DOHH2 (cell line): ENCODE measurements around the gene DUSP16.

Experiments used
- H3F3A ChIP-seq: fragments of 200-600 bp; sonication (generic), shearing (Covaris generic); 2 replicates; pipeline ENCODE4 v1.6.0; 2016; ENCODE audit warnings: antibody characterized with exemption, mild to moderate bottlenecking; ENCODE audit not compliant: control insufficient read depth, insufficient read depth
- H3K27ac ChIP-seq: fragments of 200-600 bp; sonication (generic); 2 replicates; pipeline ENCODE4 v1.5.1; 2014; ENCODE audit warnings: low read depth, mild to moderate bottlenecking, low read length, moderate library complexity
- H3K27me3 ChIP-seq: fragments of 200-600 bp; sonication (generic); 2 replicates; pipeline ENCODE4 v1.6.1; 2014; ENCODE audit warnings: mild to moderate bottlenecking, low read length, mixed read lengths; ENCODE audit not compliant: control insufficient read depth
- H3K36me3 ChIP-seq: fragments of 200-600 bp; sonication (generic); 2 replicates; pipeline ENCODE4 v1.6.1; 2014; ENCODE audit warnings: mild to moderate bottlenecking, low read length, moderate library complexity, mixed read lengths; ENCODE audit not compliant: control insufficient read depth
- H3K4me1 ChIP-seq: fragments of 200-600 bp; sonication (generic); 2 replicates; pipeline ENCODE4 v1.6.1; 2014; ENCODE audit warnings: mild to moderate bottlenecking, low read length, mixed read lengths; ENCODE audit not compliant: control insufficient read depth
- H3K4me2 ChIP-seq: fragments of 200-600 bp; sonication (generic); 2 replicates; pipeline ENCODE4 v1.6.0; 2014; ENCODE audit warnings: mild to moderate bottlenecking, low read length, moderate library complexity
- H3K4me3 ChIP-seq: fragments of 200-600 bp; sonication (generic); 2 replicates; pipeline ENCODE4 v1.5.1; 2014; ENCODE audit warnings: mild to moderate bottlenecking, low read length, mixed read lengths
- H3K79me2 ChIP-seq: fragments of 200-600 bp; sonication (generic); 2 replicates; pipeline ENCODE4 v1.6.1; 2014; ENCODE audit warnings: mild to moderate bottlenecking, low read length, mixed read lengths; ENCODE audit not compliant: control insufficient read depth
- H3K9me2 ChIP-seq: fragments of 200-600 bp; sonication (generic); replicated peaks from 2 replicates; pipeline ENCODE4 v1.6.1; 2014; ENCODE audit warnings: mild to moderate bottlenecking, low read length, mixed read lengths; ENCODE audit not compliant: control insufficient read depth
- H3K9me3 ChIP-seq: fragments of 200-600 bp; sonication (generic); 2 replicates; pipeline ENCODE4 v1.6.1; 2014; ENCODE audit warnings: antibody characterized with exemption, low read length, mixed read lengths; ENCODE audit not compliant: control insufficient read depth, insufficient read depth
- H4K20me1 ChIP-seq: fragments of 200-600 bp; sonication (generic); 2 replicates; pipeline ENCODE4 v1.6.0; 2014; ENCODE audit warnings: low read depth, mild to moderate bottlenecking, antibody characterized with exemption, low read length, moderate library complexity; ENCODE audit not compliant: control insufficient read depth, insufficient read depth
- CTCF ChIP-seq: fragments of 200-600 bp; sonication (generic); IDR thresholded peaks from one replicate; pipeline ENCODE4 v1.5.1; 2014; ENCODE audit warnings: antibody characterized with exemption, mild to moderate bottlenecking, low read depth, low read length; ENCODE audit not compliant: poor library complexity, severe bottlenecking
- EZH2phosphoT487 ChIP-seq: fragments of 200-600 bp; sonication (generic); IDR thresholded peaks from 2 replicates; pipeline ENCODE4 v1.6.1; 2017; ENCODE audit warnings: borderline replicate concordance, mild to moderate bottlenecking, antibody characterized with exemption, low read length, moderate library complexity, mixed read lengths

The DUSP16 gene

GRCh38 chr12:12518464-12518845 is 44.2 kb downstream of the DUSP16 start:
- H3K36me3 ChIP-seq, result no peaks in the 10 kb centered on the region
- no peak overlapping the region for H3K27ac ChIP-seq
- no peaks in the 10 kb centered on the region for H3K79me2 ChIP-seq
- no peak for TF ChIP-seq EZH2phosphoT487
- TF ChIP-seq CTCF, result no peak
- no peaks in the 10 kb centered on the region for H4K20me1 ChIP-seq
- no peaks in the 10 kb centered on the region for H3K9me2 ChIP-seq
- H3K9me3 ChIP-seq, result no peaks in the 10 kb centered on the region
- H3K4me2 ChIP-seq, result no peak overlapping the region
- H3K27me3 ChIP-seq, result 0 out of 2 replicates have a peak, but pooled peaks cover 4% of the 10 kb centered on the region
- no peaks in the 10 kb centered on the region for H3F3A ChIP-seq
- no peak overlapping the region for H3K4me3 ChIP-seq
- 0 out of 2 replicates have a peak, but pooled peaks cover 3% of the 10 kb centered on the region for H3K4me1 ChIP-seq

GRCh38 chr12:12513416-12514006 is 49.2 kb downstream of the DUSP16 start:
- H3K9me2 ChIP-seq, result no peaks in the 10 kb centered on the region
- no peaks in the 10 kb centered on the region for H3K9me3 ChIP-seq
- no peaks in the 10 kb centered on the region for H3F3A ChIP-seq
- no peaks in the 10 kb centered on the region for H3K4me1 ChIP-seq
- no peak overlapping the region for H3K27ac ChIP-seq
- H3K79me2 ChIP-seq, result no peaks in the 10 kb centered on the region
- TF ChIP-seq EZH2phosphoT487, result no peak
- no peak for TF ChIP-seq CTCF
- peaks cover 18% of the 10 kb centered on the region for H3K27me3 ChIP-seq
- H3K4me2 ChIP-seq, result no peak overlapping the region
- no peaks in the 10 kb centered on the region for H3K36me3 ChIP-seq
- H3K4me3 ChIP-seq, result no peak overlapping the region
- H4K20me1 ChIP-seq, result no peaks in the 10 kb centered on the region

- Histone ChIP-seq H3K36me3 (no peaks in the 10 kb centered on the region), H3K27ac (no peak overlapping the region), H3K9me3 (no peaks in the 10 kb centered on the region), H3K4me1 (no peaks in the 10 kb centered on the region), H4K20me1 (no peaks in the 10 kb centered on the region), H3K4me2 (no peak overlapping the region), H3F3A (no peaks in the 10 kb centered on the region), H3K9me2 (no peaks in the 10 kb centered on the region), H3K27me3 (peaks cover 18% of the 10 kb centered on the region), H3K4me3 (no peak overlapping the region), H3K79me2 (no peaks in the 10 kb centered on the region)
- TF ChIP-seq CTCF (no peak), EZH2phosphoT487 (no peak)
These were observed 50.6 kb downstream of the DUSP16 start for GRCh38 chr12:12511895-12512711.
